Measurements from ENCODE around the gene DYNLT1. TPM values are rescaled to one million over a fixed set of nuclear protein-coding genes. Genes with fewer than 3 reads are reported as not detected.

DYNLT1 gene
- total RNA-seq, result 54.3 and 70.4 TPM in 2 replicates

DNA sequence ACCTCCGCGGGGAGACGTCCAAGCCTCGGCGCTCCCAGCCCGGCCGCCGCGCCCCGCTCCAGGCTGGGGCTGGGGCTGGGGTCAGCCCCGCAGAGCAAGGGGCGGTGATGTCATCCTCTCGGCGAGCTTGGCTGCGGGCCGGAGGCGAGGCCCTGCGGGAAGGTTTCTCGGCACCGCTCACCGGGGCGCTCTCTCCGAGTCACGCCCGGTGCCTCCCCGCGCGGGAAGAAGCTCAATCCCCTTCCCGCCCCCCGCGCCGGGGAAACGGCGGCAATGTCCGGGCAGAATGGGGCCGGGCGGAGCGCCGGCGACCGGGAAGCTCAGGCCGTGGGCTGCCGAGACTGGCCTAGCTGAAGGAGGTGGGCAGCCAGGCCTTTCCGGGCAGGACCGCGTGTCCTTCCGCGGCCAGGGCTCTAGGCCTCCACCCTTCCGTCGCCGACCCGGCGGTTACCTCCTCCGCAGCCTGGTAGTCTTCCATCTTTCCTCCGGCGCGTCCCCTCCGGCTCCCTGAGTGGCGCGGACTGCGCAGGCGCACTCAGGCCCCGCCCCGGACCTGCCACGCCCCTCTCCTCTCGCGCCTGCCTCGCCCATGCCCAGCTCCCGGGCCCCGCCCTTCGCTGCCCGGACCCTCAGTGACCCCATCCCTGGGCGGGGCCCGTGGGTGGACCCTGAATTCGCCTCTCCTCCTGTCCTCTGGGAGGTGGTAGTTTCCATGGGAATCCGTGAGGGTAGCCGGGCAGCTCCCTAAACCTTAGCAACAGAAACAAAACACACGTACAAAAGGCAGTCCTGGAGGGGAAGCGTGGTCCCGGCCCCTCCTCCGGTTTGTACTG is at the start of gene DYNLT1:
DYNLT1 (minus strand) TSS at position 513 of the 833 bp plus-strand sequence; CDS start at position 478, 35 bp downstream.
- peak; percentile 97 for DNase-seq (ENCODE audit: insufficient read length, low spot score, missing footprints)
- H3K27me3 ChIP-seq (ENCODE audit: insufficient read depth, low read length), result no peaks in the 10 kb centered on the region

DNA sequence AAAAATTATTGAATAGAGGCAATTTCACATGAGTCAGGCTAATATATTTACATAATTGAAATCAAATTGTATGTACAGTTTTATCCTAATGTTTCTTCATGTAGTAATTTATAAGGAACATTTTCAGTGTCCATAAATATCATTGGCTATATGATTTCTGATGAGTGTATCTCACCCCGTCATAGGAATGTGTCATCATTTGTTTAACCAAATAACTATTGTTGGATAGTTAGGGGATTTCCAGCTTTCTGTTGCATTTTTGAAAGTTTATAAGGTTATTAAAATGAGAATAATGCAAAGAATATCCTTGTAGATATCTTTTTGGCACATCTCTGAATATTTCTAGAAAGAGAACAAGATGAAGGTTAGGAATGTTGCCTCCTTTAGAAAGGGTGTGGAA is 44.3 kb upstream of the DYNLT1 start:
- Histone ChIP-seq H3K36me3 (ENCODE audit: insufficient read depth, low read length) (no peaks in the 10 kb centered on the region), H3K79me2 (ENCODE audit: insufficient read depth, low read length) (no peaks in the 10 kb centered on the region), H3K4me3 (ENCODE audit: insufficient read depth, low read length) (no peak overlapping the region), H3K4me2 (ENCODE audit: insufficient read depth, low read length) (no peak overlapping the region), H3K27me3 (ENCODE audit: insufficient read depth, low read length) (no peaks in the 10 kb centered on the region), H3K4me1 (ENCODE audit: insufficient read depth, low read length) (no peaks in the 10 kb centered on the region), H3K9me3 (ENCODE audit: low read depth, low read length) (no peaks in the 10 kb centered on the region), H3K27ac (ENCODE audit: low read depth, low read length) (no peak overlapping the region), H2AFZ (ENCODE audit: low read length) (no peak overlapping the region), H4K20me1 (ENCODE audit: insufficient read depth, low read length) (no peaks in the 10 kb centered on the region)
- TF ChIP-seq, protein P1, sequence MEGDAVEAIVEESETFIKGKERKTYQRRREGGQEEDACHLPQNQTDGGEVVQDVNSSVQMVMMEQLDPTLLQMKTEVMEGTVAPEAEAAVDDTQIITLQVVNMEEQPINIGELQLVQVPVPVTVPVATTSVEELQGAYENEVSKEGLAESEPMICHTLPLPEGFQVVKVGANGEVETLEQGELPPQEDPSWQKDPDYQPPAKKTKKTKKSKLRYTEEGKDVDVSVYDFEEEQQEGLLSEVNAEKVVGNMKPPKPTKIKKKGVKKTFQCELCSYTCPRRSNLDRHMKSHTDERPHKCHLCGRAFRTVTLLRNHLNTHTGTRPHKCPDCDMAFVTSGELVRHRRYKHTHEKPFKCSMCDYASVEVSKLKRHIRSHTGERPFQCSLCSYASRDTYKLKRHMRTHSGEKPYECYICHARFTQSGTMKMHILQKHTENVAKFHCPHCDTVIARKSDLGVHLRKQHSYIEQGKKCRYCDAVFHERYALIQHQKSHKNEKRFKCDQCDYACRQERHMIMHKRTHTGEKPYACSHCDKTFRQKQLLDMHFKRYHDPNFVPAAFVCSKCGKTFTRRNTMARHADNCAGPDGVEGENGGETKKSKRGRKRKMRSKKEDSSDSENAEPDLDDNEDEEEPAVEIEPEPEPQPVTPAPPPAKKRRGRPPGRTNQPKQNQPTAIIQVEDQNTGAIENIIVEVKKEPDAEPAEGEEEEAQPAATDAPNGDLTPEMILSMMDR (IDR thresholded peaks at IDR 0.05; ENCODE audit: extremely low read depth, low read depth, low read length), result no peak
- DNase-seq (ENCODE audit: insufficient read length, low spot score, missing footprints), result peak; percentile 74

More for the DNA sequence above, at the start of gene DYNLT1:
- Histone ChIP-seq H2AFZ (ENCODE audit: low read length) (peak within 1 kb of the TSS; percentile 79), H3K4me3 (ENCODE audit: insufficient read depth, low read length) (peak within 1 kb of the TSS; percentile 85), H3K4me2 (ENCODE audit: insufficient read depth, low read length) (peak within 1 kb of the TSS; percentile 88), H4K20me1 (ENCODE audit: insufficient read depth, low read length) (peaks cover 12% of the 10 kb centered on the region), H3K79me2 (ENCODE audit: insufficient read depth, low read length) (peaks cover 40% of the 10 kb centered on the region), H3K27ac (ENCODE audit: low read depth, low read length) (peak within 1 kb of the TSS; percentile 92), H3K36me3 (ENCODE audit: insufficient read depth, low read length) (peaks cover 11% of the 10 kb centered on the region), H3K9me3 (ENCODE audit: low read depth, low read length) (no peaks in the 10 kb centered on the region), H3K4me1 (ENCODE audit: insufficient read depth, low read length) (peaks cover 37% of the 10 kb centered on the region)
- TF ChIP-seq, protein P1 (IDR thresholded peaks at IDR 0.05; ENCODE audit: extremely low read depth, low read depth, low read length), result no peak

DNA sequence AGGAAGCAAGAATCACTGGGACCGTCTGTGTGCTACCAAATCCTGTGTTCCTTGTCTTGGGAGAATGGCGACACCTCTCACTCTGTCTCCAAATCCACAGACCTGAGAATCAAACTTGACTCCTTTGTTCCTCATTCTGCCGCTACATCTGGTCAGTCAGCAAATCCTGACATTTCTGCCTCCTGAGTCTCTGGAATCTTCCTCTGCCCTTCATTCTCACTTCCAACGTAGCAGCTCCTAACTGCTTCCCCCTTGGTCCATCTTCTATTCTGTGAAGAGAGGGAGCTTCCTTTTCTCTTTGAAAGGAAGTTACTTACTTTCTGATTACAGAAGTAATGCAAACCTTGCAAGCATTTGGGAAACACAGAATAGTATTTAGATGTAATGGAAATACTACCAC is 43.0 kb upstream of the DYNLT1 start:
- H3K4me3 ChIP-seq (ENCODE audit: insufficient read depth, low read length), result no peak overlapping the region

More for the DNA sequence above, 43.0 kb upstream of the DYNLT1 start:
- H3K79me2 ChIP-seq (ENCODE audit: insufficient read depth, low read length), result no peaks in the 10 kb centered on the region
- no peaks in the 10 kb centered on the region for H4K20me1 ChIP-seq (ENCODE audit: insufficient read depth, low read length)
- no peak overlapping the region for H3K27ac ChIP-seq (ENCODE audit: low read depth, low read length)
- H2AFZ ChIP-seq (ENCODE audit: low read length), result no peak overlapping the region
- TF ChIP-seq, protein P1 (IDR thresholded peaks at IDR 0.05; ENCODE audit: extremely low read depth, low read depth, low read length), result no peak
- no peaks in the 10 kb centered on the region for H3K4me1 ChIP-seq (ENCODE audit: insufficient read depth, low read length)
- no peaks in the 10 kb centered on the region for H3K36me3 ChIP-seq (ENCODE audit: insufficient read depth, low read length)
- H3K27me3 ChIP-seq (ENCODE audit: insufficient read depth, low read length), result no peaks in the 10 kb centered on the region
- DNase-seq (ENCODE audit: insufficient read length, low spot score, missing footprints), result no peak
- H3K9me3 ChIP-seq (ENCODE audit: low read depth, low read length), result no peaks in the 10 kb centered on the region
- no peak overlapping the region for H3K4me2 ChIP-seq (ENCODE audit: insufficient read depth, low read length)
